Right lobe of liver (tissue), 4 donors: Measurements from ENCODE around the gene SCAF11.

Experiments used
- CTCF ChIP-seq, 4 donors: fragments of 200-600 bp in 3 of 4; fragments of 450-650 bp in 1 of 4; IDR thresholded peaks; one replicate each; pipeline versions ENCODE4 v1.5.1 to v1.8.0; 2016 to 2022; ENCODE audit warnings: antibody characterized with exemption in 4 of 4, mild to moderate bottlenecking in 2 of 4
- POLR2A ChIP-seq: fragments of 450-650 bp; IDR thresholded peaks from one replicate; pipeline ENCODE4 v1.6.1; 2017; ENCODE audit warnings: antibody characterized with exemption, mild to moderate bottlenecking
- donor health status: DM: no; HTN: no; CAD: no.
- donor health status: DM: no; HTN: no; CAD: no.
- donor health status: DM: no; HTN: yes; CAD: no.

- TF ChIP-seq CTCF (IDR thresholded peaks at IDR 0.05) (no peak), POLR2A (no peak)
Measured at GRCh38 chr12:45966486-45966885, 23.9 kb downstream of the SCAF11 start.
